WTC11 (cell line): ENCODE data around the gene POLR1H. TPM values are rescaled to one million over a fixed set of nuclear protein-coding genes. Genes with fewer than 3 reads are reported as not detected.
A peak's percentile ranks its signal among the peaks of the same experiment; 100 is the strongest.

Experiments used
- ATAC-seq: fragments of 200-7000 bp; cut with Tn5 transposase; 2 replicates; pipeline ENCODE4 v1.10.0; 2021; ENCODE audit warnings: mild to moderate bottlenecking, moderate library complexity
- CTCF ChIA-PET: fragments of 300-600 bp; sonication (Branson Sonifier 250); formaldehyde crosslinking; loops from one replicate; lab custom pipeline; 2021; ENCODE audit warnings: antibody characterized with exemption; lab: Charles Lee
- POLR2A ChIA-PET: fragments of 350-600 bp; sonication (Branson Sonifier 250); formaldehyde crosslinking; loops from one replicate; lab custom pipeline; 2021; ENCODE audit warnings: antibody characterized with exemption; lab: Charles Lee
- DNase-seq: peaks from one replicate; pipeline ENCODE4 v3.0.0; 2021; ENCODE audit warnings: low spot score
- H3K27ac Mint-ChIP-seq: 2 replicates; pipeline ENCODE4 v1.8.0; 2021; ENCODE audit warnings: mixed read lengths
- H3K27me3 Mint-ChIP-seq: 2 replicates; pipeline ENCODE4 v1.8.0; 2021; ENCODE audit warnings: low read depth, mild to moderate bottlenecking, moderate library complexity, mixed read lengths
- H3K36me3 Mint-ChIP-seq: 2 replicates; pipeline ENCODE4 v1.8.0; 2021; ENCODE audit warnings: mixed read lengths
- H3K4me1 Mint-ChIP-seq: 2 replicates; pipeline ENCODE4 v1.8.0; 2022; ENCODE audit warnings: mixed read lengths
- H3K4me3 Mint-ChIP-seq: 2 replicates; pipeline ENCODE4 v1.8.0; 2021; ENCODE audit warnings: mild to moderate bottlenecking, moderate library complexity, mixed read lengths
- H3K9me3 Mint-ChIP-seq: 2 replicates; pipeline ENCODE4 v1.8.0; 2021; ENCODE audit warnings: mixed read lengths
- FOXP1 ChIP-seq: sonication (generic); formaldehyde crosslinking; IDR thresholded peaks from 2 replicates; pipeline ENCODE4 v1.8.0; 2022; ENCODE audit warnings: missing genetic modification reagents, mild to moderate bottlenecking, moderate library complexity, borderline replicate concordance
- JUN ChIP-seq: sonication (generic); formaldehyde crosslinking; IDR thresholded peaks from 2 replicates; pipeline ENCODE4 v1.8.0; 2023; ENCODE audit warnings: mild to moderate bottlenecking, missing genetic modification reagents
- KAT7 ChIP-seq: sonication (generic); formaldehyde crosslinking; IDR thresholded peaks from 2 replicates; pipeline ENCODE4 v1.8.1; 2023; ENCODE audit warnings: missing genetic modification reagents, mild to moderate bottlenecking, borderline replicate concordance
- MYBL2 ChIP-seq: sonication (generic); formaldehyde crosslinking; IDR thresholded peaks from 2 replicates; pipeline ENCODE4 v1.8.1; 2023; ENCODE audit warnings: mild to moderate bottlenecking, moderate library complexity, missing genetic modification reagents
- ZNF423 ChIP-seq: fragments of 250-450 bp; sonication (Bioruptor Pico); IDR thresholded peaks from 2 replicates; pipeline ENCODE4 v2.1.2; 2022; ENCODE audit warnings: mild to moderate bottlenecking, moderate library complexity
- total RNA-seq: library from RNA; stranded (reverse); gene quantifications from 3 replicates; pipeline ENCODE4 v1.2.3, GENCODE V29; 2021
- TF ChIP-seq, protein P1 (sequence below): sonication (generic); formaldehyde crosslinking; IDR thresholded peaks from 2 replicates; pipeline ENCODE4 v1.8.1; 2023; ENCODE audit warnings: mild to moderate bottlenecking, missing genetic modification reagents, moderate library complexity
- TF ChIP-seq, protein P2 (sequence below): sonication (generic); formaldehyde crosslinking; IDR thresholded peaks from 2 replicates; pipeline ENCODE4 v1.8.0; 2022; ENCODE audit warnings: missing genetic modification reagents
- TF ChIP-seq, protein P3 (sequence below): fragments of 250-450 bp; sonication (Bioruptor Pico); IDR thresholded peaks from 2 replicates; pipeline ENCODE4 v1.8.0; 2021; ENCODE audit warnings: mild to moderate bottlenecking
- TF ChIP-seq, protein P4 (sequence below): sonication (generic); formaldehyde crosslinking; IDR thresholded peaks from 2 replicates; pipeline ENCODE4 v1.8.0; 2022; ENCODE audit warnings: mild to moderate bottlenecking, missing genetic modification reagents

The POLR1H gene
- total RNA-seq, 1 experiment from 2014 or later: 38.8 TPM

GRCh38 chr6:30060606-30061091 lies 416 bp upstream of the POLR1H start:
- ChIA-PET POLR2A (interaction anchor here (0.6 to 1.6 kb wide), 5 partner anchors 14 to 213 kb away, joined by 3 to 8 read pairs (median 3); no protein-coding TSS in a partner anchor), CTCF (interaction anchor here (0.9 to 3.0 kb wide), 6 partner anchors 14 to 411 kb away, joined by 3 to 16 read pairs (median 6); partner anchors contain the start of gene RNF39)
- Mint-ChIP-seq H3K27ac (peak overlapping the region; percentile 94), H3K27me3 (no peaks in the 10 kb centered on the region), H3K9me3 (no peaks in the 10 kb centered on the region), H3K4me3 (peak overlapping the region; percentile 98), H3K4me1 (peaks cover 23% of the 10 kb centered on the region), H3K36me3 (peaks cover 14% of the 10 kb centered on the region; the same call in 1 of the 2 replicates)
- peak; percentile 15 for DNase-seq
- TF ChIP-seq MYBL2 (CRISPR knock-in tag): no peak
- TF ChIP-seq, protein P1, sequence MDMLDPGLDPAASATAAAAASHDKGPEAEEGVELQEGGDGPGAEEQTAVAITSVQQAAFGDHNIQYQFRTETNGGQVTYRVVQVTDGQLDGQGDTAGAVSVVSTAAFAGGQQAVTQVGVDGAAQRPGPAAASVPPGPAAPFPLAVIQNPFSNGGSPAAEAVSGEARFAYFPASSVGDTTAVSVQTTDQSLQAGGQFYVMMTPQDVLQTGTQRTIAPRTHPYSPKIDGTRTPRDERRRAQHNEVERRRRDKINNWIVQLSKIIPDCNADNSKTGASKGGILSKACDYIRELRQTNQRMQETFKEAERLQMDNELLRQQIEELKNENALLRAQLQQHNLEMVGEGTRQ (CRISPR knock-in tag): no peak
- TF ChIP-seq, protein P2, sequence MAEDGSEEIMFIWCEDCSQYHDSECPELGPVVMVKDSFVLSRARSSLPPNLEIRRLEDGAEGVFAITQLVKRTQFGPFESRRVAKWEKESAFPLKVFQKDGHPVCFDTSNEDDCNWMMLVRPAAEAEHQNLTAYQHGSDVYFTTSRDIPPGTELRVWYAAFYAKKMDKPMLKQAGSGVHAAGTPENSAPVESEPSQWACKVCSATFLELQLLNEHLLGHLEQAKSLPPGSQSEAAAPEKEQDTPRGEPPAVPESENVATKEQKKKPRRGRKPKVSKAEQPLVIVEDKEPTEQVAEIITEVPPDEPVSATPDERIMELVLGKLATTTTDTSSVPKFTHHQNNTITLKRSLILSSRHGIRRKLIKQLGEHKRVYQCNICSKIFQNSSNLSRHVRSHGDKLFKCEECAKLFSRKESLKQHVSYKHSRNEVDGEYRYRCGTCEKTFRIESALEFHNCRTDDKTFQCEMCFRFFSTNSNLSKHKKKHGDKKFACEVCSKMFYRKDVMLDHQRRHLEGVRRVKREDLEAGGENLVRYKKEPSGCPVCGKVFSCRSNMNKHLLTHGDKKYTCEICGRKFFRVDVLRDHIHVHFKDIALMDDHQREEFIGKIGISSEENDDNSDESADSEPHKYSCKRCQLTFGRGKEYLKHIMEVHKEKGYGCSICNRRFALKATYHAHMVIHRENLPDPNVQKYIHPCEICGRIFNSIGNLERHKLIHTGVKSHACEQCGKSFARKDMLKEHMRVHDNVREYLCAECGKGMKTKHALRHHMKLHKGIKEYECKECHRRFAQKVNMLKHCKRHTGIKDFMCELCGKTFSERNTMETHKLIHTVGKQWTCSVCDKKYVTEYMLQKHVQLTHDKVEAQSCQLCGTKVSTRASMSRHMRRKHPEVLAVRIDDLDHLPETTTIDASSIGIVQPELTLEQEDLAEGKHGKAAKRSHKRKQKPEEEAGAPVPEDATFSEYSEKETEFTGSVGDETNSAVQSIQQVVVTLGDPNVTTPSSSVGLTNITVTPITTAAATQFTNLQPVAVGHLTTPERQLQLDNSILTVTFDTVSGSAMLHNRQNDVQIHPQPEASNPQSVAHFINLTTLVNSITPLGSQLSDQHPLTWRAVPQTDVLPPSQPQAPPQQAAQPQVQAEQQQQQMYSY (CRISPR knock-in tag): no peak
- no peak for TF ChIP-seq FOXP1 (CRISPR knock-in tag)
- TF ChIP-seq, protein P3, sequence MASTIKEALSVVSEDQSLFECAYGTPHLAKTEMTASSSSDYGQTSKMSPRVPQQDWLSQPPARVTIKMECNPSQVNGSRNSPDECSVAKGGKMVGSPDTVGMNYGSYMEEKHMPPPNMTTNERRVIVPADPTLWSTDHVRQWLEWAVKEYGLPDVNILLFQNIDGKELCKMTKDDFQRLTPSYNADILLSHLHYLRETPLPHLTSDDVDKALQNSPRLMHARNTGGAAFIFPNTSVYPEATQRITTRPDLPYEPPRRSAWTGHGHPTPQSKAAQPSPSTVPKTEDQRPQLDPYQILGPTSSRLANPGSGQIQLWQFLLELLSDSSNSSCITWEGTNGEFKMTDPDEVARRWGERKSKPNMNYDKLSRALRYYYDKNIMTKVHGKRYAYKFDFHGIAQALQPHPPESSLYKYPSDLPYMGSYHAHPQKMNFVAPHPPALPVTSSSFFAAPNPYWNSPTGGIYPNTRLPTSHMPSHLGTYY (CRISPR knock-in tag): no peak
- ATAC-seq: no peak

GRCh38 chr6:30061858-30062458 lies 893 bp downstream of the POLR1H start:
- Mint-ChIP-seq H3K9me3 (no peaks in the 10 kb centered on the region), H3K36me3 (peaks cover 13% of the 10 kb centered on the region; the same call in 1 of the 2 replicates), H3K27me3 (no peaks in the 10 kb centered on the region), H3K27ac (peak overlapping the region; percentile 94), H3K4me1 (peaks cover 29% of the 10 kb centered on the region), H3K4me3 (peak overlapping the region; percentile 98)
- ChIA-PET CTCF (interaction anchor here (1.2 to 3.0 kb wide), 3 partner anchors 13 to 412 kb away, joined by 4 to 16 read pairs (median 10); partner anchors contain the start of gene RNF39), POLR2A (interaction anchor here (1.3 to 1.5 kb wide), 2 partner anchors 15 to 214 kb away, joined by 3 read pairs; no protein-coding TSS in a partner anchor)
- DNase-seq (no peak), ATAC-seq (no peak; the same call in 1 of the 2 replicates)
- TF ChIP-seq ZNF423 (CRISPR knock-in tag) (no peak), JUN (CRISPR knock-in tag) (no peak), KAT7 (no peak)

DNA sequence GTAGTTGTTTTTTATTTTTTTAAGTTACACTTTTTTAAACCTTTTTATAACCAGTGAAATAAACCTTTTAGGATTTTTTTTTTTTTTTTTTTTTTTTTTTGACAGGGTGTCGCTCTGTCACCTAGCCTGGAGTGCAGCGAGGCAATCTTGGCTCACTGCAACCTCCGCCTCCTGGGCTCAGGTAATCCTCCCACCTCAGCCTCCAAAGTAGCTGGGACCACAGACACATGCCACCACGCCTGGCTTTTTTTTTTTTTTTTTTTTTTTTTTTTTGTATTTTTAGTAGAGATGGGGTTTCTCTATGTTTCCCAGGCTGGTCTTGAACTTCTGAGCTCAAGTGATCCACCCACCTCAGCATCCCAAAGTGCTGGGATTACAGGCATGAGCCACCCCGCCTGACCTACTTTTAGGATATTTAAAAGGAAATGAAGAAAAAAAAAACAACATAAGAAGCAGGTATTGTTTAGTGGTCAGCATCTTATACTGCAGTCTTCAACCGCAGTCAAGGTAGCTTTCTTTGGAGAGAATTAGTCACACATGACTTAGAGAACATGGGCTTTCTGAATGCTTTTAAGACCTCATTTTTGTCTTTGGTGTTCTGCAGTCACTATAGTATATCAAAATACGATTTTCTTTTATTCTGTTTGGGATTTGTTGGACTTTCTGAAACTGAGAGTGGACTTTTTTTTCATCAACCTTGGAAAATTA lies 1.6 kb downstream of the POLR1H start:
- no peak for ATAC-seq
- ChIA-PET POLR2A (no interaction called here), CTCF (interaction anchor here (0.7 to 3.0 kb wide), 4 partner anchors 13 to 223 kb away, joined by 3 to 16 read pairs (median 7); partner anchors contain the start of genes RNF39 and TRIM26)
- TF ChIP-seq MYBL2 (CRISPR knock-in tag): no peak
- TF ChIP-seq, protein P4, sequence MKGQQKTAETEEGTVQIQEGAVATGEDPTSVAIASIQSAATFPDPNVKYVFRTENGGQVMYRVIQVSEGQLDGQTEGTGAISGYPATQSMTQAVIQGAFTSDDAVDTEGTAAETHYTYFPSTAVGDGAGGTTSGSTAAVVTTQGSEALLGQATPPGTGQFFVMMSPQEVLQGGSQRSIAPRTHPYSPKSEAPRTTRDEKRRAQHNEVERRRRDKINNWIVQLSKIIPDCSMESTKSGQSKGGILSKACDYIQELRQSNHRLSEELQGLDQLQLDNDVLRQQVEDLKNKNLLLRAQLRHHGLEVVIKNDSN (CRISPR knock-in tag): no peak
- peak overlapping the region; percentile 98 for H3K4me3 Mint-ChIP-seq
- peaks cover 32% of the 10 kb centered on the region for H3K4me1 Mint-ChIP-seq
- H3K36me3 Mint-ChIP-seq: peaks cover 8% of the 10 kb centered on the region; the same call in 1 of the 2 replicates
- H3K27ac Mint-ChIP-seq: no peak overlapping the region
- no peaks in the 10 kb centered on the region for H3K27me3 Mint-ChIP-seq
- no peaks in the 10 kb centered on the region for H3K9me3 Mint-ChIP-seq
- no peak for DNase-seq
